Smooth muscle cell (in vitro differentiated cells): ENCODE results near the gene C2orf49. TPM values are rescaled to one million over a fixed set of nuclear protein-coding genes. Genes with fewer than 3 reads are reported as not detected.

ENCODE experiments used
- DNase-seq: peaks from one replicate; lab custom pipeline; 2025; ENCODE audit not compliant: unreplicated experiment; lab: John Stamatoyannopoulos, UW
- H2AFZ ChIP-seq: fragments of 200-600 bp; sonication (generic); 2 replicates; pipeline ENCODE4 v1.6.0; 2016; ENCODE audit warnings: antibody characterized with exemption, low read depth, mild to moderate bottlenecking
- H3F3A ChIP-seq: fragments of 200-600 bp; sonication (generic); 2 replicates; pipeline ENCODE4 v1.6.0; 2017; ENCODE audit warnings: antibody characterized with exemption, low read depth
- H3K27ac ChIP-seq: fragments of 200-600 bp; sonication (generic); 2 replicates; pipeline ENCODE4 v1.5.1; 2016; ENCODE audit warnings: low read depth, mild to moderate bottlenecking
- H3K27me3 ChIP-seq: fragments of 200-600 bp; sonication (generic); 2 replicates; pipeline ENCODE4 v1.6.1; 2016; ENCODE audit warnings: low read depth, mild to moderate bottlenecking
- H3K36me3 ChIP-seq: fragments of 200-600 bp; sonication (generic); 2 replicates; pipeline ENCODE4 v1.5.1; 2016; ENCODE audit warnings: low read depth
- H3K4me1 ChIP-seq: fragments of 200-600 bp; sonication (generic); 2 replicates; pipeline ENCODE4 v1.5.1; 2016; ENCODE audit warnings: low read depth
- H3K4me2 ChIP-seq: fragments of 200-600 bp; sonication (generic); 2 replicates; pipeline ENCODE4 v1.6.0; 2016; ENCODE audit warnings: mild to moderate bottlenecking
- H3K4me3 ChIP-seq: fragments of 200-600 bp; sonication (generic); 2 replicates; pipeline ENCODE4 v1.5.1; 2016; ENCODE audit warnings: mild to moderate bottlenecking
- H3K79me2 ChIP-seq: fragments of 200-600 bp; sonication (generic); 2 replicates; pipeline ENCODE4 v1.6.0; 2016; ENCODE audit warnings: low read depth, mild to moderate bottlenecking
- H3K9ac ChIP-seq: fragments of 200-600 bp; sonication (generic); 2 replicates; pipeline ENCODE4 v1.6.0; 2016; ENCODE audit warnings: low read depth
- H3K9me3 ChIP-seq: fragments of 200-600 bp; sonication (generic); replicated peaks from 2 replicates; pipeline ENCODE4 v1.5.1; 2016; ENCODE audit warnings: low read depth
- H4K20me1 ChIP-seq: fragments of 200-600 bp; sonication (generic); 2 replicates; pipeline ENCODE4 v1.6.0; 2016; ENCODE audit warnings: low read depth
- WGBS: methylation state at CpG from one replicate; pipeline ENCODE4 v1.1.7; 2016; ENCODE audit warnings: low lambda C conversion rate; 5-methylcytosine and 5-hydroxymethylcytosine counted together
- polyA plus RNA-seq: library from polyadenylated mRNA; unstranded; fragments of >200 nt; fragmentation: Nextera tagmentation; extraction: Ambion mirVana; gene quantifications from 2 replicates; pipeline ENCODE4 v1.2.1, GENCODE V29; 2016
- total RNA-seq: library from RNA; depleted of rRNA; stranded (reverse); fragments of >200 nt; gene quantifications from 2 replicates; pipeline ENCODE4 v1.2.3, GENCODE V29; 2014
- TF ChIP-seq, protein P1 (sequence below): fragments of 200-600 bp; sonication (generic); IDR thresholded peaks from 2 replicates; pipeline ENCODE4 v1.5.1; 2017; ENCODE audit warnings: borderline replicate concordance, mild to moderate bottlenecking, antibody characterized with exemption; ENCODE audit not compliant: insufficient read depth, poor library complexity, severe bottlenecking

Gene C2orf49
- total and polyA plus RNA-seq, 2 experiments from 2014 or later = 17.9 to 37.7 TPM

DNA sequence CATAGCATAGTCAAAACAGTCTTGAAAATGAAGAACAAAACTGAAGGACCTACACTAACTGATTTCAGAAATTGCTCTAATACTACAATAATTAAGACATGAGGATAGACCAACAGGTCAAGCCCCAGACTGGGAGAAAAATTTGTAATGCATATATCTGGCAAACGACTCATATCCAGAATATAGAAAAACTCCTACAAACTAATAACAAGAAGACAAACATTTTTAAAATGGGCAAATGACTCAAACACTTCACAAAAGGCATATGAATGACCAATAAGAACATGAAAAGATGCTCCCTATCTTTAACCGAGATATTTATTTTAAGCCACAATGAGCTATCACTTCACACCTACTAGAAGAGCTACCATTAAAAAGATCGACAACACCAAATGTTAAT, 22.0 kb upstream of the C2orf49 start:
- no peaks in the 10 kb centered on the region for H3K27me3 ChIP-seq
- H3F3A ChIP-seq = peaks cover 4% of the 10 kb centered on the region
- H3K4me2 ChIP-seq = no peak overlapping the region
- WGBS = 90% methylated on average over 3 of the region's 3 CpGs
- H3K4me3 ChIP-seq = no peak overlapping the region
- peaks cover 85% of the 10 kb centered on the region for H3K79me2 ChIP-seq
- no peak overlapping the region for H3K9ac ChIP-seq
- H3K27ac ChIP-seq = no peak overlapping the region
- TF ChIP-seq, protein P1, sequence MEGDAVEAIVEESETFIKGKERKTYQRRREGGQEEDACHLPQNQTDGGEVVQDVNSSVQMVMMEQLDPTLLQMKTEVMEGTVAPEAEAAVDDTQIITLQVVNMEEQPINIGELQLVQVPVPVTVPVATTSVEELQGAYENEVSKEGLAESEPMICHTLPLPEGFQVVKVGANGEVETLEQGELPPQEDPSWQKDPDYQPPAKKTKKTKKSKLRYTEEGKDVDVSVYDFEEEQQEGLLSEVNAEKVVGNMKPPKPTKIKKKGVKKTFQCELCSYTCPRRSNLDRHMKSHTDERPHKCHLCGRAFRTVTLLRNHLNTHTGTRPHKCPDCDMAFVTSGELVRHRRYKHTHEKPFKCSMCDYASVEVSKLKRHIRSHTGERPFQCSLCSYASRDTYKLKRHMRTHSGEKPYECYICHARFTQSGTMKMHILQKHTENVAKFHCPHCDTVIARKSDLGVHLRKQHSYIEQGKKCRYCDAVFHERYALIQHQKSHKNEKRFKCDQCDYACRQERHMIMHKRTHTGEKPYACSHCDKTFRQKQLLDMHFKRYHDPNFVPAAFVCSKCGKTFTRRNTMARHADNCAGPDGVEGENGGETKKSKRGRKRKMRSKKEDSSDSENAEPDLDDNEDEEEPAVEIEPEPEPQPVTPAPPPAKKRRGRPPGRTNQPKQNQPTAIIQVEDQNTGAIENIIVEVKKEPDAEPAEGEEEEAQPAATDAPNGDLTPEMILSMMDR = no peak
- H2AFZ ChIP-seq = no peak overlapping the region
- no peaks in the 10 kb centered on the region for H3K4me1 ChIP-seq
- H4K20me1 ChIP-seq = peaks cover 64% of the 10 kb centered on the region
- no peaks in the 10 kb centered on the region for H3K36me3 ChIP-seq
- no peaks in the 10 kb centered on the region for H3K9me3 ChIP-seq
- no peak for DNase-seq

DNA sequence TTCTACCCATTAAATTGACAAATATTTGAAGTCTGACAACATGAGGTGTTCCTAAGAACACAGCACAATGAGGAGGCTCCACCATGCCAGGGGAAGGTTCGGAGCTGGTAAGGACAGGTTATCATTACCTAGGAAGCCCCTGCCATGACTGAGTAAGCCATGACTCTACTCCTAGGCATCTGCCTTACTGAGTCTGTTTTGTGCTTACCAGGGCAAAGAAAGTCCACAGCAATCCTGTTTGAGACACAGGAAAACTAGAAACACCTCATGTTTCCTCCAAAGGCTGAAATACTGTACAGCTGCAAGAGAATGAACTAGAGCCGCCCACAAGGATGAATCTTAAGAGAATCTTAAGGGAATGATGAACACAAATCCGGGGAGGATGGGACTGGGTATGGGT, 19.4 kb upstream of the C2orf49 start:
- WGBS = 90% methylated on average over 3 of the region's 3 CpGs
- Histone ChIP-seq H3K36me3 (no peaks in the 10 kb centered on the region), H3K79me2 (peaks cover 89% of the 10 kb centered on the region), H3K4me1 (peaks cover 3% of the 10 kb centered on the region), H4K20me1 (peaks cover 59% of the 10 kb centered on the region), H3K9ac (no peak overlapping the region), H3K4me2 (no peak overlapping the region), H2AFZ (no peak overlapping the region), H3K27me3 (no peaks in the 10 kb centered on the region), H3K27ac (no peak overlapping the region), H3K4me3 (no peak overlapping the region), H3K9me3 (no peaks in the 10 kb centered on the region), H3F3A (no peaks in the 10 kb centered on the region)
- TF ChIP-seq, protein P1 = no peak
- no peak for DNase-seq

DNA sequence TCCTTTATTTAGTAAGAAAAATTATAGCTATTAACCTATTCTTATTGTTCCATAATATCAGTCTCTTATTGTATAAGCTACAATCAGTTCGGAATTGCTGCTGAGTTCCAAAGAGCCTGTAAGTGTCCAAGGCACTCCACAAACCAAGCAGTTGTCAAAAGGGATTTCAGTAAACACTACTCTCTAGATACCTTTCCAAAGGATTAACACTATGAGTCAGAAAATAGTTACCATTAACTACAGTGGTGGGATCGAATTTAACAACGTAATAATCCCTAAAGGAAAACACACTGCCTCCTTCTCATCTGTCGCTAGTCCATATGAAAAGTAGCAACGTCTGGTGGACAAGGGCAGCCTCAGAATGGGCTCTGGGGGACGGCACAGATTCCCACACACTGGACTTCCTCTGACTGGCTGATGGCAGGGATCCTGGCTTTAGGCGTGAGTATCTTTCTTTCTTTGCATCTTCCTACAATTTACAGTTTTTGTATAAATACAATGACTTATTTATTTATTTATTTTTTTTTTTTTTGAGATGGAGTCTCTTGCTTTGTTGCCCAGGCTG, 16.6 kb upstream of the C2orf49 start:
- TF ChIP-seq, protein P1 = no peak
- Histone ChIP-seq H3K4me1 (peaks cover 20% of the 10 kb centered on the region), H3K4me3 (no peak overlapping the region), H2AFZ (no peak overlapping the region), H4K20me1 (peaks cover 48% of the 10 kb centered on the region), H3K27ac (peak overlapping the region; percentile 59), H3K9me3 (no peaks in the 10 kb centered on the region), H3K79me2 (peaks cover 71% of the 10 kb centered on the region), H3K36me3 (no peaks in the 10 kb centered on the region), H3K27me3 (no peaks in the 10 kb centered on the region), H3F3A (peaks cover 14% of the 10 kb centered on the region), H3K9ac (no peak overlapping the region), H3K4me2 (peak overlapping the region; percentile 73)
- no peak for DNase-seq
- WGBS = 18% methylated on average over 7 of the region's 7 CpGs

DNA sequence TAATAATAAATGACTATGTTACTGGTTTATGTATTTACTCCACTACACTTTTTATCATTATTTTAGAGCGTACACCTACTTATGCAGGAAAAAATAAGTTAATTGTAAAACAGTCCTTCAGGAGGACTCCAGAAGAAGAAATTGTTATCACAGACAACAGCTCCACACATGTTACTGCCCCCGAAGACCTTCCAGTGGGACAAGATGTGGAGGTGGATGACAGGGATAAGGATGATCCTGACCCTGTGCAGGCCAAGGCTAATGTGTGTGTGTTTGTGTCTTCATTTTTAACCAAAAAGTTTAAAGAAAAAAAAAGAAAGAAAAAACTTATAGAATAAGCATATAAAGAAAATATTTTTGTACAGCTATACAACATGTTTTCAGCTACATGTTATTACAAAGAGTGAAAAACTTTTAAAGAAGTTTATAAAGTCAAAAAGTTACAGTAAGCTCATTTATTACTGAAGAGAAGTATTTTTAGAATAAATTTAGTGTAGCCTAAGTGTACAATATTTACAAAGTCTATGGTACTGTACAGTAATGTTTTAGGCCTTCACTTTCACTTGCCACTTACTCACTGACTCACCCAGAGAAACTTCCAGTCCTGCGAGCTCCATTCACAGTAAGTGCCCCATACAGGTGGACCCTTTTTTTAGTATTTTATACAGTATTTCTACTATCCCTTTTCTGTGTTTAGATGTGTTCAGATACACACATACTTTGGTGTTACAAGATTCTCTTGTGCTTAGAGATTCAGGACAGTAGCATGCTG, 15.3 kb upstream of the C2orf49 start:
- H3K27me3 ChIP-seq = no peaks in the 10 kb centered on the region
- H3F3A ChIP-seq = peaks cover 14% of the 10 kb centered on the region
- H3K27ac ChIP-seq = peak overlapping the region; percentile 42
- TF ChIP-seq, protein P1 = no peak
- H4K20me1 ChIP-seq = peaks cover 39% of the 10 kb centered on the region
- no peak overlapping the region for H2AFZ ChIP-seq
- peaks cover 20% of the 10 kb centered on the region for H3K4me1 ChIP-seq
- H3K9ac ChIP-seq = no peak overlapping the region
- no peaks in the 10 kb centered on the region for H3K36me3 ChIP-seq
- 72% methylated on average over 3 of the region's 3 CpGs for WGBS
- peaks cover 68% of the 10 kb centered on the region for H3K79me2 ChIP-seq
- no peak for DNase-seq
- H3K9me3 ChIP-seq = no peaks in the 10 kb centered on the region
- no peak overlapping the region for H3K4me3 ChIP-seq
- H3K4me2 ChIP-seq = no peak overlapping the region
